Liver (tissue), 2 donors: Measurements from ENCODE around the gene RBKS.

Source experiments
- TF ChIP-seq, protein P1 (sequence below): IDR thresholded peaks from 2 replicates; pipeline ENCODE4 v1.6.1; 2016; ENCODE audit warnings: antibody characterized with exemption
- TF ChIP-seq, protein P2 (sequence below): fragments of 150-350 bp; IDR thresholded peaks from 2 replicates; pipeline ENCODE4 v1.5.1; 2017; ENCODE audit warnings: improper control_type of control experiment, low read depth, low read length; ENCODE audit not compliant: missing input control
- donor health status: healthy.

DNA sequence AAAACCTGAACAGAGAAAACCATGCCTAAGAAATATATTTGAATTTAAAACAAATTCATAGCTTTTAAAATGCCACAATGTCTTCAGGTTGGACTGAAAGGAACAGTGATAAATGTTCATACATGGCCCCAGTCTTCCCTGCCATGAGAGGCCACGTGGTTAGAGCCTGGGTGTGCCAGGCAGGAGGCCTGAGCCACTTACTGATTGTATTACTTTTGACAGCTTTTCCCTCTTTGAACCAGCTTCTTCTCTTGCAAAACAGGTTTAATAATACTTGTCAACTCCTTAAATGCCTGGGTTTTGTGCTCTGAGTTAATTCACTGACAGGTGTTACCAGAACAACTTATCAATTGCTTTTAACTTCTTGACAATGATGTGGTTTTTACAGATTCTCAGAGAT, 27.0 kb downstream of the RBKS start:
- TF ChIP-seq, protein P1, sequence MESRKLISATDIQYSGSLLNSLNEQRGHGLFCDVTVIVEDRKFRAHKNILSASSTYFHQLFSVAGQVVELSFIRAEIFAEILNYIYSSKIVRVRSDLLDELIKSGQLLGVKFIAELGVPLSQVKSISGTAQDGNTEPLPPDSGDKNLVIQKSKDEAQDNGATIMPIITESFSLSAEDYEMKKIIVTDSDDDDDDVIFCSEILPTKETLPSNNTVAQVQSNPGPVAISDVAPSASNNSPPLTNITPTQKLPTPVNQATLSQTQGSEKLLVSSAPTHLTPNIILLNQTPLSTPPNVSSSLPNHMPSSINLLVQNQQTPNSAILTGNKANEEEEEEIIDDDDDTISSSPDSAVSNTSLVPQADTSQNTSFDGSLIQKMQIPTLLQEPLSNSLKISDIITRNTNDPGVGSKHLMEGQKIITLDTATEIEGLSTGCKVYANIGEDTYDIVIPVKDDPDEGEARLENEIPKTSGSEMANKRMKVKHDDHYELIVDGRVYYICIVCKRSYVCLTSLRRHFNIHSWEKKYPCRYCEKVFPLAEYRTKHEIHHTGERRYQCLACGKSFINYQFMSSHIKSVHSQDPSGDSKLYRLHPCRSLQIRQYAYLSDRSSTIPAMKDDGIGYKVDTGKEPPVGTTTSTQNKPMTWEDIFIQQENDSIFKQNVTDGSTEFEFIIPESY: no peak
- TF ChIP-seq, protein P2, sequence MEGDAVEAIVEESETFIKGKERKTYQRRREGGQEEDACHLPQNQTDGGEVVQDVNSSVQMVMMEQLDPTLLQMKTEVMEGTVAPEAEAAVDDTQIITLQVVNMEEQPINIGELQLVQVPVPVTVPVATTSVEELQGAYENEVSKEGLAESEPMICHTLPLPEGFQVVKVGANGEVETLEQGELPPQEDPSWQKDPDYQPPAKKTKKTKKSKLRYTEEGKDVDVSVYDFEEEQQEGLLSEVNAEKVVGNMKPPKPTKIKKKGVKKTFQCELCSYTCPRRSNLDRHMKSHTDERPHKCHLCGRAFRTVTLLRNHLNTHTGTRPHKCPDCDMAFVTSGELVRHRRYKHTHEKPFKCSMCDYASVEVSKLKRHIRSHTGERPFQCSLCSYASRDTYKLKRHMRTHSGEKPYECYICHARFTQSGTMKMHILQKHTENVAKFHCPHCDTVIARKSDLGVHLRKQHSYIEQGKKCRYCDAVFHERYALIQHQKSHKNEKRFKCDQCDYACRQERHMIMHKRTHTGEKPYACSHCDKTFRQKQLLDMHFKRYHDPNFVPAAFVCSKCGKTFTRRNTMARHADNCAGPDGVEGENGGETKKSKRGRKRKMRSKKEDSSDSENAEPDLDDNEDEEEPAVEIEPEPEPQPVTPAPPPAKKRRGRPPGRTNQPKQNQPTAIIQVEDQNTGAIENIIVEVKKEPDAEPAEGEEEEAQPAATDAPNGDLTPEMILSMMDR: no peak
